HG03439 (cell line): ENCODE data around the gene LRRIQ1.
"Not testable (repeated sequence)": the region's sequence is repeated elsewhere in the genome, so short reads cannot be mapped to it uniquely, and the experiment has no call there.

Experiments used
- ATAC-seq: cut with Tn5 transposase; IDR thresholded peaks from one replicate; pipeline ENCODE4 v1.9.1; 2021; ENCODE audit warnings: mild to moderate bottlenecking, moderate library complexity; ENCODE audit not compliant: unreplicated experiment

Gene LRRIQ1

DNA sequence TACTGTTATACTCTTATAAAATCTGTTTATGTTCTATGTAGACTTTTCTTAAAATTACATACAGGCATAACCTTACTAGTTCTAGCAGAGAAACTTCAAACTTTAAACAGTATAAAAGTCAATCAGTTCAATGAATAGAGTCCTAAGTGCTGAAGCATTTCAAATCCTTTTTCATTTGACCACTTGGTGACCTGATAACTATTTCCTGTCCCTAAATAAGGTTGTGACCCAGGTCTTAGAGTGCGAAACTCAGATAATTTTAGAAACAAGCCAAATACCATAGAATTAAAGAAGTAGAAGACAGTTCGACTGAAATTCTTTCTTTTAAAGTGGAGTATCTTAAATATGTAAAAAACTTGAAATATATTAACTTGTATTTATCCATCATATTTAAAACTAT is 147.7 kb downstream of the LRRIQ1 start:
- ATAC-seq: no peak

DNA sequence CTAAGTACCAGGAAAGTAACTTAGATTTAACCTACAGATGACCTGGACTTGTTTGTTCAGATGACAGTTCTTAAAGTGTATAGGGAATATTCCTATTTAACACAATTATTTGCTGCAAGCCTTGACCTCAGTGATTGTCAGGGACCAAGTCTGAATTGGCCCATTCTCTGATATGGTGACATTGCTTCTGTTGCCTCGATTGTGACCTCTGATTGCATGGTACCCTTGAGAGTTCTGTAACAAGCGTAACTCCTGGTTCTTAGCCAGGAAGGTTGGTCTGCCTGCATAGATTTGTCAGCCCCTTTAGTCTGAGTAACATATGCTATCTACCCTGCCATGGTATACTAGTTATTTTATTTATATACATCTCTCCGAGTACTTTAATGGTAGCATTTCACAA is 150.1 kb downstream of the LRRIQ1 start:
- ATAC-seq: no peak

- no peak for ATAC-seq
These were observed 152.5 kb downstream of the LRRIQ1 start for GRCh38 chr12:85188619-85189018.

DNA sequence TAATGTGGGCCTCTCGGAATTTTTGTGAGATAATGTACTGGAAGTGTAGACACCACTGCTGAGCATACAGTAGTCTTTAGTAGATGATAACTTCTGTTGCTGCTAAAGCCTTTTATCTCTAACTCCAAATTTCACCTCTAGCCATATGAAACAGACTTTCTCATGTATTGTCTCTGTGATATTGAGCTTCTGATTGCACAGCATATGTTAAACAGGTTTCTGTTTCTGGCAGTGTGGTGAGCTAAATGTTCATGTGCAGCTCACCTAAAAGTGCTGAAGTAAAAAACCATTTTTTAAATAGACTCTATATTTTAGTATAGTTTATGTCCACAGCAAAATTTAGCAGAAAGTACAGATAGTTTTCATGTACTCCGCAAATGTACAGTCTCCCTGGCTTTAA is 154.6 kb downstream of the LRRIQ1 start:
- no peak for ATAC-seq

- ATAC-seq: not testable (repeated sequence)
These were observed 167.7 kb downstream of the LRRIQ1 start for GRCh38 chr12:85203809-85204208.

DNA sequence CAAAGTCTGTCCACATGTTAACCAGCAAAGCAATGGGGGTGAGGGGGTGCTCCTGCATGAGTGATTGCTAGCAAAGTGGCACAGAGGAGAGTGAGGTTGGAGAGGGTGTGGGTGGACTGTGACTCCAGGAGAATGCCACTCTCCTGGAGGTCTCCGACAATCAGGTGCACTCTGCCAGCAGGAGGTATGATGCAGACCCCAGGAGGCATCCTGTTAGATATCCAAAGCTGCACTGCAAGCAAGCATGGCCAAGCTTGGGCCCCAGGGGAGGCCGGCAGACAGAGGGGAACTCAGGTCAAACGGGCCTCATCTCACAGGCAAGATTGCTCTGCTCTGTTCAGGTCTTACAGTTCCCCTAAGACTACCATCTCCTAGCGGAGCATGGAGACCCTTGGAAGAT is 170.4 kb downstream of the LRRIQ1 start:
- ATAC-seq: no peak

GRCh38 chr12:85224339-85224738 is 188.2 kb downstream of the LRRIQ1 start:
- ATAC-seq: not testable (repeated sequence)

- ATAC-seq: no peak
These were observed 189.3 kb downstream of the LRRIQ1 start for GRCh38 chr12:85225501-85225900.

DNA sequence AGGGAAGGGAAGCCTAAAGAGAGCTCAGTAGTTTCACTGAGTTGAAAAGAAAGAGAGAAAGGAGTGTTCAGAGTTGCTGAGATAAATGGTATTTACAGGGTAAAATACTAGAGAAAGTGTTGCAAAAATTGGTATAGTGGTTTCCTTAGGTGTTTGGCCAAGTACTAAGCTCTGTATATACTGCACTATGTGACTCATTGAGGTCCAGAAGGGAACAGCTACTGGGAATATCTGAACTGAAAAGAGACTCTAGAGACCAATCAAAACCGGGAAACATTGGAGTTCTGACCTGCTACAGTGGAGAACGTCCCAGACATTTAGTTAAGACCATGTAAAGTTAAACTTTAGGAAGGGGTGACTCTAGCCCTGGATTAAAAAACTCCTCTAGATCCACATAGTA is 201.2 kb downstream of the LRRIQ1 start:
- no peak for ATAC-seq

GRCh38 chr12:85244561-85244960 is 208.4 kb downstream of the LRRIQ1 start:
- ATAC-seq: no peak

GRCh38 chr12:85253853-85254252 is 217.7 kb downstream of the LRRIQ1 start:
- no peak for ATAC-seq

DNA sequence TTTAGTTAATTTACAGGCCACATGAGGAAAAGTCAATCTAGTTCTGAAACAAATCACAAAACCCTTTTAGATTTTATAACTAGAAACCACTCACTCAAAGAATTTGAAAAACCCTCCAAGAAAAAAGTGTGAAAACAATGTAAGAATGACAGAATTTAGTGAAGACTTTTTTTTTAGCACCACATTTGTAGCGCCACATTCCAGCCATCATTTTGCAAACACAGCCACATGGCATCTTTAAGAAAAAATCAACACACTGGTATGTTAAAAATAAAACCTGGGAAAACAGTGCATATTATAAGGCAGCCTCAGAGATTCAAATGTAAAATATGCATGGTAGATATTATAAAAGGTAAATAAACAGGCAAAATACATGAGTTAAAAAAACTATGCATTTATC is 221.5 kb downstream of the LRRIQ1 start:
- ATAC-seq: no peak

- ATAC-seq: no peak
These were observed 224.3 kb downstream of the LRRIQ1 start for GRCh38 chr12:85260447-85260846.

- no peak for ATAC-seq
These were observed 224.7 kb downstream of the LRRIQ1 start for GRCh38 chr12:85260896-85261295.

- ATAC-seq: no peak
These were observed 230.2 kb downstream of the LRRIQ1 start for GRCh38 chr12:85266356-85266755.

DNA sequence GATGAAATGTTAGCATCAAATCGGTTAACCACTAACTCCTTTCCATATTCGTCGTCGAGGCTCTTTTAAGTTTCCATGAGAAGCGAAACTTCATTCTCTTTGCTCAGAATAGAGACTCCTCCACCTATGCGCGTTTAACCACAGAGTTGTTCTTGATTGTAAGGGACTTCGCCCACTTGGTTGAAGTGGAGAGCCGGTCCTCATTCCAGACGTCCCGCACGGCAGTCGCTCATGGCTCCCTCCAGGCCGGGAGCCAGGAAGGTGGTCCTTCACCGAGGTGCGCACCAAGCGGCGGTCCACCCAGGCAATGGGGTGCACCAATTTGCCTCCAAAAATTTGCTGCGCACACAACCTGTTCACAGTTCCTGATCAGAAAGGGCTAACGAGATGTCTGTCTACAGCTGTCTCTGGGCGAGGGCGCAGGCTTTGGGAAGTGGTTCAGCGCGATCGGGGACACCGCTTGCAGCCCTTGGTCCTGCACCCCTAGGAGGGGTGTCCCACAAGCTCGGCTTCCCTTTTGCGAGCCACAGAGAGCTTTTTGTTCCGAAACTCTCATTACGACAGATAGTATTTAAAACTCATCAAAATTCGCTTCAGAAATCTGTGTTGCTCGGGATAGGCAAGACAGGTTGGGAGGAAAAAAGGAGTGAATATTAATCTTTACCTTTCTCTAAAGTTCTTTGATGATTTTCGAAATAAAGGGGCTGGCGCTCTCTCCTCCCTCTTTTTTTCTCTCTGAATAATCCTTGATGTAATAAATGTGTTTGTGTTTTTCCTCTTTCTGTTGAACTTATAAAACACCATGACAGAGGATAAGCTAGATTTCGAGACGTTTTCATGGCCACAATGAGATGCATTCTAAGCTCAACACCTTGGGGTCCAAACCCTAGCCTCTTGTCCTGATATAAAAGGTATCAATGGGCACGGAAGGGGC is 237.5 kb downstream of the LRRIQ1 start:
- no peak for ATAC-seq

DNA sequence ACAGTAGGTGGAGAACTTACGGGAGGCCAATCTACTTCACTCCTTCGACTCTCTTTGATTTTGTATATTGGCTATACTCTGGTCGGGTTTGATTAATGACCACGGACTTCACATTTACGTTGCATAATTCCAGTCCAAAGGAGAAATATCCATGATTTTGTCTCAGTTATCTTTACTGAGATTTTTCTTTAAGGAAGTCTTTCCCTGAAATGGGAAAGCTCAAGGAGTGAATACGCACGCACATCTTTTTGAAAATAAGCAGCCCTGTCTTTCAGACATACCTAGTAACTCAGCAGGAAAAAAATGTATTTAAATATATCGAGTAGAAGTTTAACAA is 238.1 kb downstream of the LRRIQ1 start:
- ATAC-seq: no peak

DNA sequence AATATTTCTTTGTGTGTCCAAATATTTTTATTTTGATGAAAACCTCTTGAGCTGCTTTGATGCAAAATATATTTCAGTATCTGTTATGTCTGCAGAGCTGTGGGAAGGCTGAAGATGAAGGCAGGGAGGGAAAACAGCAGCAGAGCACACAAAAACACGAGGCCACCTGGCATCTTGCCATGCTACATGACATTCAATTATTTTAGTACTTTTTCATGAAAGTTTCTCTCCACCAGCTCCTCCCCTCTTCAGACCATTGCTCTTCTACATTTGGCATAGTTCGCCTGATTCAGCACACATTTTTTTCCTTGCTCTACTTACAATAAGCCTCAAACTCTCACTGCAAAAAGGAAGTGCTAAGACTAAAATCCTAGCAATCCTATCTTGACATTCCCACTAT is 239.2 kb downstream of the LRRIQ1 start:
- ATAC-seq: no peak

- ATAC-seq: no peak
These were observed 241.0 kb downstream of the LRRIQ1 start for GRCh38 chr12:85277191-85277590.

DNA sequence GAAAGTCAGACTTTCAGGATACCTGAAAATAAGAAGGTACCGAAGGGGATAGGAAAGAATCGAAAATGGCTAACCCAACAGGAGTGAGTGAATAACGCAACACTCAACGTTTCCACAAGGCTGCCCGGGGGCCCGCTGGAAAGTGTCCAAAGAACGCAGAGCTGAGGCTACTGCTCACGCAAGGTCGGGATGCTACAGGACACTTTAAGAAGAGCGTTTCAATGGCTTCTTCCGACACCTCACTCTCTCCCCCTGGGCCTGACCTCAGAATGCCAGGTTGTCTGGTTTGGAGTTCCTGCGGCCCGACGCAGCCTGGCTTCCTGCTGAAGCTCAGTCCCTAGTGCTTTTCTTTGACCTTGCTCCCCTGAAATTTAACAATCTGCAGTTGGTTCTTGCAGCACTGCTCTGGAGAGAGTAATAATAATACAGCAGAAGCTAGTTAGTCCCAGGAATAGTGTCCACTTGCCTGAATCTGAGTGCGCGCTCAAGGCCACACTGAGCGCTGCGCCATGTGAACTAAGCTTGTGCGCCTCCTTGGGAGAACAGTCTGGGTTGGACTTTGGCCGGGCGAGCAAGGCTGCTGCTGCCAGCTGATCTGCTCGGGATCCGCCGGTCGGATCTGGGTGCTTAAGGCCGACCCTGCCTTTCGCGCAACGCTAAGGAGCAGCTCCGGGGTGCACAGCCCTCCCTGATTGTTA is 241.9 kb downstream of the LRRIQ1 start:
- no peak for ATAC-seq

DNA sequence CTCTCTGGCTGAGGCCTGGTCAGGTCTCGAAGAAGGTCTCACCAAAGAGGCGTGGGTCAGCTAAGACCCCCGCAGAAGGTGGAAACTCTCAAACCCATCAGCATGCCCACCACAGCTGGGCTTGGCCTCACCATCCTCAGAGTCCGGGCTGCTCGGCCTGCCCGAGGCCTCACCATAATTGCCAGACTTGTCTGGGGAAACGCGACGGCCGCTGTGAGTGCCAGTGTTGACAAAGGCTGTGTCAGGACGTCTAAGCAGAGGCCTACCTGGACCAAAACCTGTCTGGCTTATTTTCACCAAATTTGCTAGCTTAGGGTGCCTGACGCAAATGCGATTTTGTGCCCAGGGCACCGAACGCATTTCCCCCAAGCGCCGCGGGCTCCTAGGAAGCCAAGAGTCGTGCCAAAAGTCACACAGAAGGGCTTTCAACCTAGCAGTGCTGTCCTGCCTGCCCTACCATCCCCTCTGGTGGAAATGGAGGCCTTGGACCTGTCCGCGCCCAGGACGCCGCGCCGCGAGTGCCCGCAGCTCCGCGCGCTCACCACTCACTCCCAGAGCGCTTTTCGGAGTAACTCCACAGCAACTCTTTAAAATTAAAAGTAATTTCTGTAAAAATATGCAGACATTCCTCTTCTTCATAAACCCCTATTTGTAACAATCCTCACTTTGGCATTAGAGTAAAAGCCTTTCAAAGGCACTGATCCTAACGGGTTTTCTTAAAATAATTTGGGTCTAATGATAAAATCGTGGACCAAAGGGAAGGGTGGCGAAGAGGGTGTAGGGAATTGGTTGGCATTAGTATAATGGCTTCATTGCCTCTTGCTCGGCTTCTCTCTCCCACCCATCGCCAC is 242.7 kb downstream of the LRRIQ1 start:
- ATAC-seq: no peak
